ENCODE data around the gene BCAR1. TPM values are rescaled to one million over a fixed set of nuclear protein-coding genes. Genes with fewer than 3 reads are reported as not detected.
"Not testable (repeated sequence)": the region's sequence is repeated elsewhere in the genome, so short reads cannot be mapped to it uniquely, and the experiment has no call there.

Gene BCAR1
- total RNA-seq, 3 donors from 2014 or later, result 100 to 134 (median 116) TPM

- intact Hi-C loops (cut with DNase I, micrococcal nuclease), result loop anchor here (2.0 kb wide), 1 partner anchor 18 kb away; the partner anchor contains the start of gene CTRB2 (in 2 of the 2)
- ATAC-seq (peak; percentile 16), DNase-seq (no peak)
- TF ChIP-seq CTCF (IDR thresholded peaks at IDR 0.05), result no peak
- no peaks in the 10 kb centered on the region for H3K36me3 ChIP-seq (ENCODE audit: low read depth)
- H3K9me3 ChIP-seq, result no peaks in the 10 kb centered on the region
- H3K4me1 ChIP-seq (ENCODE audit: low read depth), result no peaks in the 10 kb centered on the region
- H3K4me3 ChIP-seq, result no peak overlapping the region
These were observed 26.9 kb downstream of the BCAR1 start for GRCh38 chr16:75224306-75225082.

GRCh38 chr16:75223129-75223528 lies 28.3 kb downstream of the BCAR1 start:
- ATAC-seq; H3K36me3 ChIP-seq (ENCODE audit: low read depth); DNase-seq; H3K4me3 ChIP-seq; intact Hi-C loops (cut with DNase I, micrococcal nuclease); H3K4me1 ChIP-seq (ENCODE audit: low read depth); H3K9me3 ChIP-seq: not testable (repeated sequence)

DNA sequence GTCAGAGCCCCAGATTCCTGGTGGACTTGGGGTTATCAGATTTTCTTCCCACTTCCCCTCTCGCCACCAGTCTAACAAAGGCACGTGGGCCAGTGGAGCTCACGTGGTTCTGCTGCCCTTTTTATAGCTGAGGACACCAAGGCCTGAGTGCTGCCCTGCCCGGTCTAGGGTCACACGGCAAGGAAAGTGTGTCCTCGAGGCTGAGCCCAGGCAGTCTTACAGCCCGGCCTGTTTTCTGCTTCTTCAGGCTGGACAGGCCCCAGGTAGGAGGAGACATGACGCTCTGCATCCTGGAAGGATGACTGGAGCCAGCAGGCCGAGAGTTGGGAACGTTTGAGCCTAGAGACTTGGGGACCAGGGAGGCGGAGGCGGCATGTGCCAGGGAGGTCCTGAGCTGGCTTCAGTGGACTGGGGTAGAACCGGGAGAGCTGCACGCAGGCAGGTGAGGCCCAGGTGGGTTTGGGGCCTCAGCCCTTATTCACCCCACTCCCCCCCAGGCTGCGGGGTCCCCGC lies 29.1 kb downstream of the BCAR1 start:
- ATAC-seq, result no peak
- DNase-seq, result no peak
- no peak for TF ChIP-seq CTCF (IDR thresholded peaks at IDR 0.05)
- Histone ChIP-seq H3K4me1 (ENCODE audit: low read depth) (no peaks in the 10 kb centered on the region), H3K4me3 (no peak overlapping the region), H3K9me3 (no peaks in the 10 kb centered on the region), H3K36me3 (ENCODE audit: low read depth) (no peaks in the 10 kb centered on the region)
- intact Hi-C loops (cut with DNase I, micrococcal nuclease), result no loop called here

- no peak for DNase-seq
- H3K4me1 ChIP-seq (ENCODE audit: low read depth), result no peaks in the 10 kb centered on the region
- intact Hi-C loops (cut with DNase I, micrococcal nuclease), result no loop called here
- no peak overlapping the region for H3K4me3 ChIP-seq
- no peaks in the 10 kb centered on the region for H3K9me3 ChIP-seq
- H3K36me3 ChIP-seq (ENCODE audit: low read depth), result no peaks in the 10 kb centered on the region
- no peak for ATAC-seq
- TF ChIP-seq CTCF (IDR thresholded peaks at IDR 0.05), result no peak
These were observed 31.6 kb downstream of the BCAR1 start for GRCh38 chr16:75219838-75220237.

DNA sequence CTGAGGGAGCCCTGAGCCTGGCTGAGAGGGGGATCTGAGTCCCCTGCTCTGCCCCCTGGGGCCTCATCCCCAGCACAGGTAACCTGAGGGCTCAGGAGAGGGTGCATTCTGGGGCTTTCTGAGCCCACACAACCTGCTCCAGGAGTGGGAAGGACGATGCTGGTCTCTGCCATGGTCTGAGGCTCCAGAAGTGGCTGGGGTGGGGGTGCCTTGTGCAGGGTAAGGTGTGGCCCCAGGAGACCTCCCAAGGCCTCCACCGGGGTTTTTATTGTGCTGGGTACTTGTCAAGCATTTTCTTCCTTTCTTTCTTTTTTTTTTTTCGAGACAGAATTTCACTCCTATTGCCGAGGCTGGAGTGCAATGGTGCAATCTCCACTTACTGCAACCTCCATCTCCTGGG lies 32.3 kb downstream of the BCAR1 start:
- ATAC-seq (no peak), DNase-seq (no peak)
- no peaks in the 10 kb centered on the region for H3K4me1 ChIP-seq (ENCODE audit: low read depth)
- H3K4me3 ChIP-seq, result no peak overlapping the region
- intact Hi-C loops (cut with DNase I, micrococcal nuclease), result no loop called here
- no peaks in the 10 kb centered on the region for H3K9me3 ChIP-seq
- no peaks in the 10 kb centered on the region for H3K36me3 ChIP-seq (ENCODE audit: low read depth)
- TF ChIP-seq CTCF (IDR thresholded peaks at IDR 0.05), result no peak

DNA sequence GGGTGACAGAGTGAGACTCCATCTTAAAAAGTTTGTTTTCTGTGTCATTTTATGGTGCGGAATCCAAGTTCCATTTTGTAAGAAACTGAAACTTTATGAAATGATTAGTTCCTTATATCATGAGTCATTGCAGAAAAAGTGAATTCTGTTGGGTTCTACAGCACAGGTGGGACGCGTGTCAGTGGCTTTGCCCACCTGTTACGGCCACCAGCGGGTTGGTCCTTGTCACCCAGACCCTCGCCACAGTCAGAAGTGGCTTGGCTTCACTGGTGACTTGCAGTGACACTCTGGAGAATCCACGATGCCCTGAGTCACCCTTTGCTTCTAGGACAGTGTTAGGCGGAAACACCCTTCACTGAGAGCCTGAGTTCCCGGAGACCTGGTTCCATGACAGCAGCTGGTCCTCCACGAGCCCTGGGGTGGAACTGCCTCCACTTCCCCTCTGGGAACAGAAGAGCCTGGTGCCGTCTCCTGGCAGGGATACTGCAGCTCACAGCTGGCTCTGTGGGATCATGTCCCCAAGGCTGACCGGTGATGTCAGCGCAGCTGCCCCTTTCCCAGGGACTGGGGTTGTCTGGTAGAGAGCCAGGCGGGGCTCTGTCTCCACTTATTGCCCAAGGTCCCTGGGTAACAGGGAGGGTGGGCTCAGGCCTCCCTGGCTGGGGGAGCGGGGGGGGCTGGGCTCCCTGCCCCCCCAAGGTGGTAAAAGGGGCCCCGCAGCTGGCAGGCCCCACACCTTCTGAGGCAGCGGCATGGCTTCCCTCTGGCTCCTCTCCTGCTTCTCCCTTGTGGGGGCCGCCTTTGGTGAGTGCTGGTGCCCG lies 33.0 kb downstream of the BCAR1 start, which contains the start of gene CTRB1:
TSS of gene CTRB1 (plus strand) at position 733 of the 821 bp plus-strand sequence. CDS start at position 753, 20 bp downstream.
- intact Hi-C loops (cut with DNase I, micrococcal nuclease), result no loop called here
- H3K36me3 ChIP-seq (ENCODE audit: low read depth), result no peaks in the 10 kb centered on the region
- ATAC-seq (no peak), DNase-seq (no peak)
- H3K4me1 ChIP-seq (ENCODE audit: low read depth), result no peaks in the 10 kb centered on the region
- H3K9me3 ChIP-seq, result no peaks in the 10 kb centered on the region
- TF ChIP-seq CTCF (IDR thresholded peaks at IDR 0.05), result no peak
- no peak within 1 kb of the TSS for H3K4me3 ChIP-seq
